Embryonic facial prominence (tissue), 1 donor: Measurements from ENCODE around the gene CLNS1A.
"Not testable (repeated sequence)": the region's sequence is repeated elsewhere in the genome, so short reads cannot be mapped to it uniquely, and the experiment has no call there.

Source experiments
- DNase-seq: peaks from one replicate; pipeline ENCODE4 v3.0.0-alpha.2; 2016; ENCODE audit errors: extremely low spot score

Gene CLNS1A

GRCh38 chr11:77637345-77638165 lies at the start of gene CLNS1A:
TSS of gene CLNS1A (minus strand) at chr11:77637794. CDS start at chr11:77637714, 80 bp downstream.
- DNase-seq = peak; percentile 89

GRCh38 chr11:77687088-77687487 lies 49.5 kb upstream of the CLNS1A start:
- DNase-seq = no peak

GRCh38 chr11:77677138-77677537 lies 39.5 kb upstream of the CLNS1A start:
- no peak for DNase-seq

GRCh38 chr11:77672264-77672663 lies 34.7 kb upstream of the CLNS1A start:
- DNase-seq = no peak

- no peak for DNase-seq
Observed at GRCh38 chr11:77669848-77670511, 32.4 kb upstream of the CLNS1A start.

- DNase-seq = no peak
Observed at GRCh38 chr11:77668760-77669159, 31.2 kb upstream of the CLNS1A start.

GRCh38 chr11:77665240-77665965 lies 27.8 kb upstream of the CLNS1A start:
- DNase-seq = no peak

- DNase-seq = no peak
Observed at GRCh38 chr11:77661670-77662069, 24.1 kb upstream of the CLNS1A start.

- no peak for DNase-seq
Observed at GRCh38 chr11:77660947-77661346, 23.4 kb upstream of the CLNS1A start.

GRCh38 chr11:77658213-77659013 lies 20.8 kb upstream of the CLNS1A start:
- peak; percentile 66 for DNase-seq

- DNase-seq = no peak
Observed at GRCh38 chr11:77656362-77656761, 18.8 kb upstream of the CLNS1A start.

- no peak for DNase-seq
Observed at GRCh38 chr11:77654770-77655434, 17.3 kb upstream of the CLNS1A start.

- DNase-seq = no peak
Observed at GRCh38 chr11:77650123-77650522, 12.5 kb upstream of the CLNS1A start.

GRCh38 chr11:77647654-77648305 lies 10.2 kb upstream of the CLNS1A start:
- no peak for DNase-seq

GRCh38 chr11:77644887-77645286 lies 7.3 kb upstream of the CLNS1A start:
- no peak for DNase-seq

- DNase-seq = no peak
Observed at GRCh38 chr11:77642228-77642627, 4.6 kb upstream of the CLNS1A start.

- DNase-seq = no peak
Observed at GRCh38 chr11:77636731-77637344, 756 bp downstream of the CLNS1A start.

GRCh38 chr11:77633926-77634325 lies 3.7 kb downstream of the CLNS1A start:
- not testable (repeated sequence) for DNase-seq

- DNase-seq = no peak
Observed at GRCh38 chr11:77630157-77630710, 7.4 kb downstream of the CLNS1A start.
